Sigmoid colon (tissue), 4 donors: ENCODE measurements around the gene CHST6.

Experiments used
- POLR2A ChIP-seq, 2 donors: fragments of 450-650 bp; IDR thresholded peaks; one replicate each; pipeline ENCODE4 v1.6.1; 2016; ENCODE audit warnings: antibody characterized with exemption in 2 of 2, mild to moderate bottlenecking in 2 of 2, moderate library complexity in 2 of 2
- POLR2AphosphoS5 ChIP-seq, 4 donors: sonication (generic); formaldehyde crosslinking; IDR thresholded peaks; one replicate each; pipeline ENCODE4 v1.6.1; 2017; ENCODE audit warnings: antibody characterized with exemption in 4 of 4
- TF ChIP-seq, protein P1 (sequence below), 4 experiments: fragments of 450-650 bp in 3 of 4; fragments of 200-600 bp in 1 of 4; IDR thresholded peaks; one replicate each; pipeline ENCODE4 v1.5.1; 2016 to 2019; ENCODE audit warnings: antibody characterized with exemption in 4 of 4, mild to moderate bottlenecking in 3 of 4, moderate library complexity in 2 of 4

DNA sequence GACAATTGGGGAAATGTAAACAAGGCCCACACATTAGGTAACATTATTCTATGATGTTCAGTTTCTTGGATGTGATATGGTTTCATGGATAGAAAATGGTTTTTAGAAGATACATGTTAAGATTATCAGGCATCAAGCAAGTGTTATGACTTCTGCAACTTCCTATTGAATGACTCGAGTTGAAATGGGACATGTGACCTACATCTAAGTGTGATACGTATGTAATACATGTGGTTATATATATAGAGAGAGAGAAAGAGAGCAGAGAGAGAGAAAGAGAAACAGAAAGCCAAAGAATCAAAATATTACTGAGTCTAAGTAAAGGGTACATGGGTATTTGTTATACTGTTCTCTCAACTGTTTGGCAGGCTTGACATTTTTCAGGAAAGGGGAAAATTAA lies 32.4 kb downstream of the CHST6 start:
- TF ChIP-seq, protein P1, sequence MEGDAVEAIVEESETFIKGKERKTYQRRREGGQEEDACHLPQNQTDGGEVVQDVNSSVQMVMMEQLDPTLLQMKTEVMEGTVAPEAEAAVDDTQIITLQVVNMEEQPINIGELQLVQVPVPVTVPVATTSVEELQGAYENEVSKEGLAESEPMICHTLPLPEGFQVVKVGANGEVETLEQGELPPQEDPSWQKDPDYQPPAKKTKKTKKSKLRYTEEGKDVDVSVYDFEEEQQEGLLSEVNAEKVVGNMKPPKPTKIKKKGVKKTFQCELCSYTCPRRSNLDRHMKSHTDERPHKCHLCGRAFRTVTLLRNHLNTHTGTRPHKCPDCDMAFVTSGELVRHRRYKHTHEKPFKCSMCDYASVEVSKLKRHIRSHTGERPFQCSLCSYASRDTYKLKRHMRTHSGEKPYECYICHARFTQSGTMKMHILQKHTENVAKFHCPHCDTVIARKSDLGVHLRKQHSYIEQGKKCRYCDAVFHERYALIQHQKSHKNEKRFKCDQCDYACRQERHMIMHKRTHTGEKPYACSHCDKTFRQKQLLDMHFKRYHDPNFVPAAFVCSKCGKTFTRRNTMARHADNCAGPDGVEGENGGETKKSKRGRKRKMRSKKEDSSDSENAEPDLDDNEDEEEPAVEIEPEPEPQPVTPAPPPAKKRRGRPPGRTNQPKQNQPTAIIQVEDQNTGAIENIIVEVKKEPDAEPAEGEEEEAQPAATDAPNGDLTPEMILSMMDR (IDR thresholded peaks at IDR 0.05), result no peak
- TF ChIP-seq POLR2A (IDR thresholded peaks at IDR 0.05), result no peak
- no peak for TF ChIP-seq POLR2AphosphoS5 (IDR thresholded peaks at IDR 0.05)
